Activated T-cell treated with anti-CD3 and anti-CD28 coated beads, Interleukin-2, amount 50 U/mL, for 1 hour (primary cell): ENCODE measurements around the gene SNRNP40.
"Not testable (repeated sequence)": the region's sequence is repeated elsewhere in the genome, so short reads cannot be mapped to it uniquely, and the experiment has no call there.

ENCODE experiments used
- DNase-seq: peaks from one replicate; pipeline ENCODE4 v3.0.0-alpha.2; 2020

The SNRNP40 gene

DNA sequence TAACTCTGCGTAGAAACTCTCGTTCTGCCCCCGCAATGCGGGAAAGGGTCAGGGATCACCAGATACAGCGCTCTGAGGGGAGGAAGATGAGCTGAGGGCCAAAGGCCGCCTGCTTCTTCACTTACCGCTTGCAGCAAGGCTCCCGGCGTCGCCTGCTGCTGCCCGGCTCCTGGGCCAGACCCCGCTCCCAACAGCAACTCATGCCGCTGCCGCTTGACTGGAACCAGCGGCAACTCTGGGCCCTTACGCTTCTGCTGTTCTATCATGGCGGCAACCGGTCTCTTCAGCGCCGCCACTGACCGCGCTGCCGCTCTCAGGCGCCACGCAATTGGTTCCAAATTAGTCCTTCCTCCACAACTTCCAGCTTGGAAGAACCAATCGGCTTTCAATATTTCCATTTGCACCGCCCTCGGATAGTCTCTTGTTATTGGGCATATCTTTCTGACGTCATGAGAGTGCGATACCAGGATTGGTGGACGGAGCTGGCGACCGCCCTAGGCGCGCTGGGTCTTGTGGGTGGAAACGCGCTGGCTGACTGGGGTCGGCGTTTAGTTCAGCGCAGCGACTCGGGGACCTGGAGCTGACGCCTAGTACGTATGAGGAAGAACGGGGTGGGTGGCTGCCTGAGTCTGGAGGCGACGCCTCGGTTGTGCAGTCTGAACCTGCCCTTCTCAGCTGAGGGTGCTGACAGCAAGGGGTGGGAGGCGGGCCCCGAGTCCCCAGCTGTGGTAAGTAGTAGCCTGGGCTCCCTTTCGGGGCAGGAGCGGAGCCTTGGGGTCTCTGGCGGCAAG, at the start of gene SNRNP40, which contains the start of gene ZCCHC17:
Gene SNRNP40 (minus strand): TSS at position 303 of the 791 bp plus-strand sequence. CDS start 37 bp downstream, at position 266.
Gene ZCCHC17 (plus strand): TSS at position 547 of the 791 bp plus-strand sequence. CDS start 13,067 bp downstream, outside the sequence.
- DNase-seq, result peak; percentile 88

DNA sequence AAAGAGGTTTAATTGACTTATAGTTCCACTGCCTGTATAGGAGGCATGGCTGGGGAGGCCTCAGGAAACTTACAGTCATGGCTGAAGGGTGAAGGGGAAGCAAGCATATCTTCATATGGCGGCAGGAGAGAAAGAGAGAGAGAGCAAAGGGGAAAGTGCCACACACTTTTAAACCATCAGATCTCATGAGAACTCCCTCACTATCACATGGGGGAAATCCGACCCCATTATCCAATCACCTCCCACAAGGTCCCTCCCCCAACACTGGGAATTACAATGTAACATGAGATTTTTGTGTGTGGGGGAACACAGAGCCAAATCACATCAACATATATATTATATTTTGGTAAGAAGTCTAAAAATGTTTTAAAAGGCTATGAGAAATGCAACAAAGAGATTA, 49.0 kb upstream of the SNRNP40 start:
- DNase-seq, result no peak

DNA sequence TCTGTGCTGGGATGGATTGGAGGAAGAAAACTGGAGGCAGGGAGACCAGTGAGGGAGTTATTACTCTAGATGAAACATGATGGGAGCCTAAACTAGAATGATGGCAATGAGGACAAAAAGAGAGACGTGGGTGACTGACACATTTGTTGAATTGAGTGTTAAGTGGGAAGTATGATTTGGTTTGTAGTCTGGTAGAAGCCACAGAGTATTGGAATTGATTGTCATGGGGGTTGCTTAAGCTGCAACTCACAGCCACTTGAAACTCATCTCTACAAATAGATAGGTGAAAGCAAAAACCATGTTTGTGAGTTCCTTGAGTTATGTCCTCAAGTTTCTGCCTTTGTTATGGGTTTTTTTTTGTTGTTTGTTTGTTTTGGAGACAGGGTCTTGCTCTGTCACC, 47.9 kb upstream of the SNRNP40 start:
- no peak for DNase-seq

DNA sequence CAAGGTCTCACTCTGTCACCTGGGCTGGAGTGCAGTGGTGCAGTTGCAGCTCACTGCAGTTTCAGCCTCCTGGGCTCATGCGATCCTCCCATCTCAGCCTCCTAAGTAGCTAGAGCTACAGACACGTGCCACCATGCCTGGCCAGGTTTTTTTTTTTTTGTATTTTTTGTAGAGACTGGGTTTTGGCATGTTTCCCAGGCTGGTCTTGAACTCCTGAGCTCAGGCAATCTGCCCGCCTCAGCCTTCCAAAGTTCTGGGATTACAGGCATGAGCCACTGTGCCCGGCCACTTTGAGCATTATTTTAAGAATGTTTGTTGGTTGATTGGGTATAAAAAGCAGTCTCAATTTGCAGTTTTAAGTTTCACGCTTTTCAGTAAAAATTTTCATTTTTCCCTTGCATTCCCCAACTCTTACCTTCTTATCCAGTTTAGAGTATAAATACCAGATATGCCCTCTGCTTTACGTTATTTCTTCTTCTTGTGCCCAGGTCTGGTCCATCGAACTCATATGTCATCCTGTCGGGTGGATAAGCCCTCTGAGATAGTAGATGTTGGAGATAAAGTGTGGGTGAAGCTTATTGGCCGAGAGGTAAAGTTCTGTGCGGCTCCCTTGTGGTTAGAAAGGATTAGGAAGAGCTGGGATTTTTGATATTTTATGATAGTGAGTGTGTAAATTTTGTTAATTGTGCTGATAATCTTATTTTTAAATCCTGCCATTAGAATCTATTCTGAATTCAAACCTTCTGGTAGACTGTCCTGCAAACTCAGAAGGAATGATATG, 40.3 kb upstream of the SNRNP40 start:
- no peak for DNase-seq

DNA sequence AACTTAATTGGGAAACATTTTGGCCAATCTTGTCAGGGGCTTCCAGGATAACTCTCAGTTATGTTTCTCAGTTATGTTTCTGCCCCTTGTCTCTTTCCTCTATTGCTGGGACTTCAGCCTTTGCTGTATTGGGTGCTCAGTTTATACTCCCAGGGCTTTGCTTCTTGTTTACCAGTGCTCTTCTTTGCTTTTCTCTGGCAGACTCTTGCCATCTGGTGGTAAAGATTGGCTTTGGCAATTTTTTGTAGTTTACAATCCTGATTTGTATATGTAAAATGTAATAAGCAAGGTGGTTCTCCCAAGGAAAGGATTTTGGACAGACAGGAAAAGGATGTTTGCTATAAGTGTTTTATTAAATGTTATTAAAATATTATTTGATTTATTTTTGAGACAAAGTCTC, 38.4 kb upstream of the SNRNP40 start:
- no peak for DNase-seq

DNA sequence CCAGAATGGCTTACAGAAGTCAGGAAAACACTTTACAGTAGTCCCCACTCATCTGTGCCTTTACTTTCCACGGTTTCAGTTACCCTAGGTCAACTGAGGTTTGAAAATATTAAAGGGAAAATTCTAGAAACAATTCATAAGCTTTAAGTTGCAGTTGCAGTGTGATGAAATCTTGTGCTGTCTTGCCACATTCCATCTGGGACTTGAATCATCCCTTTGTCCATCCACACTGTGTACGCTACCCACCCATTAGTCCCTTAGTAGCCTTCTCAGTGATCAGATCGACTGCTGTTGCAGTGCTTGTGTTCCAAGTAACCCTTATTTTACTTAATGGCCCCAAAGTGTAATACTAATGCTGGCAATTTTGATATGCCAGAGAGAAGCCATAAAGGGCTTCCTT, 30.8 kb upstream of the SNRNP40 start:
- DNase-seq, result no peak

DNA sequence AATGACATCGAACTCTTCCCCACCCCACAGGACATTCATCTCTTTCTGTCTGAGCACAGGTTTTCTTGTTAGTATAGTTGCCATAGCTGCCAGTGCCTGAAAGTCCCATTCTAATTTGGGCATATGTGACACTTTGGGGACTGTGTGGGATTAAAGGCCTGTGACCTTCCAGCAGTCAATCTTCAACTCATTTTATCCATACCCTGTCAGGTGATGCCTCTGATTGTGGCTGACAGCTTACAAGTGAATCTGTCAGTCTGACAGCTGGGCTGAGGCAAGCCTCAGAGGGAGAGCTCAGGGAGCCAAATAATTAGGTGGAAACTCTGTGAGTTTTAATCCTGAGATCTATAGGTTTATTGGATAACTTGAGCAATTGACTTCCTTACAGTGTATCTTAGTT, 29.9 kb upstream of the SNRNP40 start:
- no peak for DNase-seq

DNA sequence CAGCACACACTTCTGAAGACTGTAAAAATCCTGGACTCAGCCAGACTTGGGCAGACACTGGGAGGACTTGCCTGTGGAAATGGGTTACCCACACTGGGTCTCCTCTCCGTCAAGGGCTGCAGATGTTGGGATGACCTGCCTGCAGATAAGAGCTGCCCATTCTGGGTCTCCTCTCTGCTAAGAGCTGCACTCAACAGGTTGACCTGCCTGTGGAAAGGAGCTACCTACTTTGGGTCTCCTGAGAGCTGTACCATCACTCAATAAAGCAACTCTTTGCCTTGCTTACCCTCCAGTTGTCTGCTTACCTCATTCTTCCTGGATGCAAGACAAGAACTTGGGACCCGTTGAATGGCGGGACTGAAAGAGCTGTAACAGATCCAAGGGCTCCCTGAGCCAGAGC, 28.4 kb upstream of the SNRNP40 start:
- DNase-seq, result no peak

DNA sequence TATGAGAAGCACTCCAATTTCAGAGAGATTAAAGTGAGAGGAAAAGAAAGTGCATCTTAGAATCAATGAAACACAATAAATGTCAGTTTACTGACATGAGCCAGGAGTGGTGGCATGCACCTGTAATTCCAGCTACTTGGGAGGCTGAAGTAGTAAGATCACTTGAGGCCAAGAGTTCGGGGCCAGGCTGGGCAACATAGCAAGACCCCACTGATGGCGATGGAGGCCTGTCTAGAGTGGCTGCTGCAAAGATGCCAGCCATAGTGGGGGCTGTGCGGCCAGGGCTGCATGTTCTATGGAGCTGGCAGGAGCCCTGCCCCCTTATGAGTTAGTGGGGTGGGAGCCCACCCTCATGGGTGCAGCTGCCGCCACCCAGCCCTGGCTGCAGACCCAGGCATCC, 27.5 kb upstream of the SNRNP40 start:
- no peak for DNase-seq

DNA sequence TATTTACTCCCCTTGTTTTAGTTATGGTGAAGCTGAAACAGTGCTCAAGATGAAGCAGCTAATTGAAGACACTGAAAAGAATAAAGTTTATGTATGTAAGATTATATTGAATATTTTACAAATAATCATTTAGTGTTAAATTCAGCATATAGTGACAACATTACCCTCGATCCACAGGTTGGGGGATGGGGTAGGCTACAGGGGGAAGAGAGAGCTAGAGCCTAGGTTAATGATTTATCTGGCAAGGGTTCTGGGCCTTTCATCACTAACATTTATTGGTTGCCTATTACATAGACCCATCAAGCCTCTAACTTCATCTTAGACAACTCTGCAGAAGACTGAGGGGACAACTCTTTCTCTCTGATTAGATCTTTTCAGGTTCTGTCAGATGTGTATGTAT, 21.6 kb upstream of the SNRNP40 start:
- DNase-seq, result no peak

DNA sequence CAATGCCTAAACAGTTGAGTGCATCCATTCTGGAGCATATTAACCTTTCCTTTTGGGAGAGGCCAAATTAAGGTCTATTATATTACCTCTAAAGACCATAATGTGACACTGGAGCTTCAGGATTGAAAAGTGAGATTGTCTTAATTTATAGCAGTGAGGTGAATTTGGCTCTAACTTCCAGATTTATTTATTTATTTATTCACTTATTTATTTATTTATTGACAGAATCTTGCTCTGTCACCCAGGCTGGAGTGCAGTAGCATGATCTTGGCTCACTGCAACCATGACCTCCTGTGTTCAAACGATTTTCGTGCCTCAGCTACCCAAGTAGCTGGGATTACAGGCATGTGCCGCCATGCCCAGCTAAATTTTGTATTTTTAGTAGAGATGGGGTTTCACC, 19.3 kb upstream of the SNRNP40 start:
- no peak for DNase-seq

DNA sequence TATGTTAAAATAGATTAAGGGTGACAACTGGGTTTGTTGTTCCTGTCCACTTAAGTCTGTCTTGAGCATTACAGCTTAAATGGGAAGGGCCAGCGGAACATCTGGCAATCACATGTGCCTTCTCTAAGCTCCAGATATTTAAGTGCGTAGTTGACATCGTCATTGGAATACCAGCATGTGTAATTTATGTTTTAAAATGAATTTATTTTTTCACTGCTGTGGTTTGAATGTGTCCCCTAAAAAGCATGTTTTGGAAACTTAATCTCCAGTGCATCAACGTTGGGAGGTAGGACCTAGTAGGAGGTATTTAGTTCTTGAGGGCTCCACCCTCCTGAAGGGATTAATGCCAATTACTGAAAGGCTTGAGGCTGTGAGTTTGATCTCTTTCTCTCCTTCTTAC, 13.6 kb upstream of the SNRNP40 start:
- no peak for DNase-seq

DNA sequence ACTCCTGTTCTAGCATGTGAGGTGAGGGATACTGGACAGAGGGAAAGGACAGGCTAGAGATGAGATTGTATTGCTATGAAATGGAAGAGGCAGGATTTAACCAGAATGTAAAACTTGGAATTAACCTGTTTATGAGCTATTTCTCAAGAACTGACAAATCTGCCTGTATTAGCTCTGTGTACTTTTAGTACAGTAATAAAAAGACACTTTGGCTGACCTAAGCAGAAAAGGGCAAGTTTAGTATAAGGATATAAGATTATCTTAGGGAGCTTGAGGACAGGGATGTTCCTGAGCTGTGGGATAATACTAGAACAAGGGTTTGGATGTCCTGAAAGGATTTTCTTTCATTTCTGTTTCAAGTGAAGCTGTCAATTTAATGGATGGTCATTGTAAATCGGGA, 11.4 kb upstream of the SNRNP40 start:
- no peak for DNase-seq

DNA sequence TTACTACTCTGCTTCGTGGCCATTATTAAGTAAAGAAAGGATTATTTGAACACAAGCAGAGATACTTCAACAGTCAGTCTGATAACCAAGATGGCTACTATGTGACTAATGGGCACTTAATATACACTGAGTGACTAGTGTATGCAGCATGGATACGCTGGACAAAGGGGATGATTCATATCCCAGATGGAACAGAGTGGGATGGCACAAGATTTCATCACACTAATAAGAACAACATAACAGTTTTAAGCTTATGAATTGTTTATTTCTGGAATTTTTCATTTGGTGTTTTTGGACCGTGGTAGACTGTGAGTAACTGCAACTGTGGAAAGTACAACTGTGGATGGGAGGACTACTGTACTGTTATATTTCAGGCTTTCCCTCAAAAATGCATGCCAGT, 9.7 kb upstream of the SNRNP40 start:
- no peak for DNase-seq

DNA sequence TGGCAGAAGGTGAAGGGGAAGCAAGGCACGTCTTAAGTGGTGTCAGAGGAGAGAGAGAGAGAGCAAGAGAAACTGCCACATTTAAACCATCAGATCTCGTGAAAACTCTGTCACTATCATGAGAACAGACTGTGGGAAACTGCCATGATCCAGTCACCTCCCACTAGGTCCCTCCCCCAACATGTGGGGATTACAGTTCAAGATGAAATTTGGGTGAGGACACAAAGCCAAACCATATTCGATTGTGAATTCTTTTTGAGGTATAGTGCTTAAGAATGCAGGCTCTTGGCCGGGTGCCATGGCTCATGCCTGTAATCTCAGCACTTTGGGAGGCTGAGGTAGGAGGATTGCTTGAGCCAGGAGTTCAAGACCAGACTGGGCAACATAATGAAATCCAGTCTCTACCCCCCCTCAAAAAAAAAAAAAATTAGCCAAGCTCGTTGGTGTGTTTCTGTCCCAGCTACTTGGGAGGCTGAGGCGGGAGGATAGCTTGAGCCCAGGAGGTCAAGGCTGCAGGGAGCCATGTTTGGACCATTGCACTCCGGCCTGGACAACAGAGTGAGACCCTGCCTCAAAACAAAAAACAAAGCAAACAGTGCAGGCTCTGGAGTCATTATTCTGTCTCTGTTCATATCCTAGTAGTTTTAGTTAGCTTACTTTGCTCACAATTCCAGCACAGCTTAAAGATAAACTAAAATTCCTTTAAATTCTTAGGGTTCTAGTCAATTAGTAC, 6.3 kb upstream of the SNRNP40 start:
- DNase-seq, result no peak

DNA sequence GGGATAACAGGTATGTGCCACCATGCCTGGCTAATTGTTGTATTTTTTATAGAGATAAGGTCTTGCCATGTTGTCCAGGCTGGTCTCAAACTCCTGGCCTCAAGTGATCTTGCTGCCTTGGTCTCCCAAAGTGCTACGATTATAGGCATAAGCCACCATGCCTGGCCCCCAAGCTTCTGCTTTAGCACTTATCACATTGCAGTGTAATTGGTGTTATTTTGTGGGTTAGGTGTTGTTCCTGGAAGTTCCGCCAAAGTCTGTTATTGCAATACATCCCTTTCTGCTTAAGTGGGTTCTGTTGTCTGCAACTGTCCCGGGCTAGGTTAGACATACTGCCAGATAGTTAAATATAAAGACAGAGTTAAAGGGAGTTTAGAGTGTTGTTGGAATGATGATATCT, 3.6 kb upstream of the SNRNP40 start:
- DNase-seq, result no peak

DNA sequence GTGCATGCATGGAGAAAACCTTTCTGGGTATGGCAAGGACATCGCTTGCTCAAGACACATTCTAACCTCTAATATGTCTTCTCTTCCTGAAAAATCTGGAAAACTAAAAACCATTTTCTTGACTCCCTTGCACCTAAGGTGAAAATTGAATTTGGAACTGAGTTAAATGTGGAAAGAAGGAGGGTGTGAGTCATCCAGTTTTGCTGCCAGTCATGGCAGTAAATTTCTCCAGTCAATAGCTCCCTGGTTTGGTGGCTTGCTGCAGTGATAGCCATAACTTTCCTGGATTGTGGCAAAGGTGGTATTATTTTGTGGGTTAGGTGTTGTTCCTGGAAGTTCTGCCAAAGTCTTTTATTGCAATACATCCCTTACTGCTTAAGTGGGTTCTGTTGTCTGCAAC, 2.8 kb upstream of the SNRNP40 start:
- DNase-seq, result no peak

DNA sequence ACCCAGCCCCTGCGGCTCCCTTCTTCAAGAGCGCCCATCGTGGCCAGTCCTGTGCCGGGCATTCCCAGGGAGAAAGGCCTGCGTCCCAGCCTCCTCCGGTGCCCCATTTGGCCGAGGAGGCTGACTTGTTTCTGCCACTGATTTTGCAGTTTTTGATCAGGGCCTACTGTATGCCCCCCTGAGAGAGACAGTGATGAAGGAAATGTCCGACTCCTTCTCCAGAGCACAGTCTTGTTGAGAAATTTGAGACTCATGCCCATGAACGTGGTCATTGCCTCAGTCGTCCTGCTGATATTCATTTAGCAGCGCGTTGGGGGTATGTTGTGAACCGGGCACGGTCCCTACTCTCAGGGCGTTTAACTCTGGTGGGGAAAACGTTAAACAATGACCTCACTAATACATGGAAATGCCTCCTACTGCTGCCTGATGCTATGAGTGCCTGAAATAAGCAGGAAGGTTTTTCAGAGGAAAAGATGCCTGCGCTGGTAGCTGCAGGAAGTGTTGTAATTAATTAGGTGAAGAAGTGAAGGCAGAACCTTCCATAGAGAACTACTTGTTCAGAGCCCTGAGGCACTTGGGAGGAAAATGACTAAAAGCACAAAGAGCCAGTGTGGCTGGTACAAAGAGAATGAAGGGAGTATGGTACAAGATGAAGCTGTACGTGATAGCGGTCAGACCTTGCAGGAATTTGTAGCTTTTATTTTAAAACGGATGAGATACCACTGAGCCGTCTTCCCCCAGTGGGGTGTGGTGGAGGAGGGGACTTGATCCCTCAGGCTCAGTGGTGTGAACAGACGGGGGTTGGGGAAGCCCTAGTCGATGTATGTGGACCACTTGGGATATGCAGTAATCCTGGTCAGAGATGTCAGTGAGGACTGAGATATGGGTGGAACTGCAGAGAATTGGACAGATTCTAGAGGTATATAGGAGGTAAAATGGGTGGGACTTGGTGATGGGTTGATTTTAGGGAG, 974 bp upstream of the SNRNP40 start:
- DNase-seq, result no peak

DNA sequence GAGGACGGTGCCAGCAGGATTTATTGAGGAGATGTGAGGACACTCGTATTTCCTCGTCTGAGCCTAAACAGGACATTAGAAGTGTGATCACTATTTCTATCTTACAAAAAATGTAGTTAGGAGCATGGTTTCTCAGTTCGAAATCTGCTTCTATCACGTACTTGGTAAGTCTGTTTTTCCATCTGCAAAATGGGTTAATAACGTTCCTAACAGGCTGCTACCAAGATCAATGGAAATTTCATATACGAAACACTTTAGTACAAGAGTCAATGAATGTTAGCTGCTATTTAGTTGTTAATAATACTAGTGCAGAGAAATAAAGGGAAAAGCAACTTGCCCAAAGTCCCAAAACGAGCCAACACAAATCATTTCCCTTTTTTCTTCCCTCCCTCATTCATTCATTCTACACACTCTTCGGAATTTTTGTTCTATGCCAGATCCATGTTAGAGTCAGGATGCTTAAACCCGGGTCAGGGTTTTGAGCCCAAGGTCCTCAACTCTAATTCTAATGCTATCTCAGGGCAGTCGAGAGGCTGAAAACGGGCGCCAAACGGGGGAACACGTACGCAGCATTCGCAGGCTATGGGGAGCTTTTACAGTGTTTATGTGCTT, 608 bp downstream of the SNRNP40 start:
- DNase-seq, result no peak

DNA sequence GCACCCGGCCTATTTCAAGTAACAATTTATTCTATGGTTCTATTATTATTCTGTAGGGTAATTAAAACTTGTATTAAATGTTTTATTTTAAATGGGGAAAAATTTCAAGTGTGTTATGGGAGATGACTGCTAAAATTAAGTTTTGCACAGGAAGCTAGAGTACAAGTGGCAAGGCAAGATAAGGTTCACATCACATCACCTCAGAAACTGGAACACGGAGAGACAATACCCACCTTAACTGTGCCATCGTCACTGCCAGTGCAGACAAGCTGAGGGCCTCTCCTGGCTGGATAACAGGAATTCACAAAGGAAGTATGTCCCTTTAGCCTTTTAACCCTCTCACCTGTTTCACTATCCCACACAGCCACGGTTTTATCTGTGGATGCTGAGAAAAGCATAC, 7.6 kb downstream of the SNRNP40 start:
- DNase-seq, result no peak

DNA sequence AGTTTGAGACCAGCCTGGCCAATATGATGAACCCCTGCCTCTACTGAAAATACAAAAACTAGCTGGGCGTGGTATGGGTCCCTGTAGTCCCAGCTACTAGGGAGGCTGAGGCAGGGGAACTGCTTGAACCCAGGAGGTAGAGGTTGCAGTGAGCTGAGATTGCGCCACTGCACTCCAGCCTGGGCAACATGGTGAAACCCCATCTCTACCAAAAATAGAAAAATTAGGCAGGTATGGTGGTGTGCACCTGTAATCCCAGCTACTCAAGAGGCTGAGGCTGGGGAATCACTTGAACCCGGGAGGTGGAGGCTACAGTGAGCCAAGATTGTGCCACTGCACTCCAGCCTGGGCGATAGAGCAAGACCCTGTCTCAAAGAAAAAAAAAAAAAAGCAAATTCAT, 8.8 kb downstream of the SNRNP40 start:
- DNase-seq, result not testable (repeated sequence)

DNA sequence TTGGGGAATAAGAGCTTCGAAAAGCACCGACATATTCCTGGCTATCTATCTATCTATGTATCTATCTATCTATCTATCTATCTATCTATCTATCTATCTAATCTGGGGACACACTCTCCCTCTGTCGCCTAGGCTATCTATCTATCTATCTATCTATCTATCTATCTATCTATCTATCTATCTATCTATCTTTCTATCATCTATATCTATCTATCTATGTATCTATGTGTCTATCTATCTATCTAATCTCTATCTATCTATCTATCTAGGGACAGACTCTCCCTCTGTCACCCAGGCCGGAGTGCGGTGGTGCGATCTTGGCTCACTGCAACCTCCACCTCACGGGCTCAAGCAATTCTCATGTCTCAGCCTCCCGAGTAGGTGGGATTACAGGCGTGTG, 14.2 kb downstream of the SNRNP40 start:
- not testable (repeated sequence) for DNase-seq
